GM20431 (cell line): Measurements from ENCODE around the gene ARMC2.

Experiments
- in situ Hi-C: fragments of 300-500 bp; cut with MseI, MboI; formaldehyde crosslinking; loops from one replicate; pipeline ENCODE4 v1.15.0; 2020; ENCODE audit warnings: low sequenced_read_pairs; ENCODE audit not compliant: unreplicated experiment

Gene ARMC2

GRCh38 chr6:108825326-108825725 is 22.9 kb upstream of the ARMC2 start:
- in situ Hi-C loops, result no loop called here

- in situ Hi-C loops, result no loop called here
These were observed 17.1 kb upstream of the ARMC2 start for GRCh38 chr6:108831104-108831503.

GRCh38 chr6:108832738-108833137 is 15.5 kb upstream of the ARMC2 start:
- in situ Hi-C loops, result no loop called here

- in situ Hi-C loops, result no loop called here
These were observed 12.9 kb upstream of the ARMC2 start for GRCh38 chr6:108835218-108835850.

DNA sequence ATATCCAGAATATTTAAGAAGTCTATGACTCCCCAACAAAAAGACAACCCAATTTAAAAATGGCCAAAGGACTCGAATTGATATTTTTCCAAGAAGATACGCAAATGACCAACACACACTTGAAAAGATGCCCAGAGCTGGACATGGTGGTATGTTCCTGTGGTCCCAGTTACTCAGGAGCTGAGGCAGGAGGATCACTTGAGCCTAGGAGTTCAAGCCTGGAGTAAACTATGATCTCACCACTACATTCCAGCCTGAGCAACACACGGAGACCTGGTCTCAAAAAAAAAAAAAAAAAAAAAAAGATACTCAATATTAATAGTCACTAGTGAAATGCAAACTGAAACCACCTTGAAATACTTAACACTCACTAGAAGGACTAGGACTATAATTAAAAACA is 12.2 kb upstream of the ARMC2 start:
- in situ Hi-C loops, result no loop called here

GRCh38 chr6:108837236-108837971 is 10.8 kb upstream of the ARMC2 start:
- in situ Hi-C loops, result no loop called here

DNA sequence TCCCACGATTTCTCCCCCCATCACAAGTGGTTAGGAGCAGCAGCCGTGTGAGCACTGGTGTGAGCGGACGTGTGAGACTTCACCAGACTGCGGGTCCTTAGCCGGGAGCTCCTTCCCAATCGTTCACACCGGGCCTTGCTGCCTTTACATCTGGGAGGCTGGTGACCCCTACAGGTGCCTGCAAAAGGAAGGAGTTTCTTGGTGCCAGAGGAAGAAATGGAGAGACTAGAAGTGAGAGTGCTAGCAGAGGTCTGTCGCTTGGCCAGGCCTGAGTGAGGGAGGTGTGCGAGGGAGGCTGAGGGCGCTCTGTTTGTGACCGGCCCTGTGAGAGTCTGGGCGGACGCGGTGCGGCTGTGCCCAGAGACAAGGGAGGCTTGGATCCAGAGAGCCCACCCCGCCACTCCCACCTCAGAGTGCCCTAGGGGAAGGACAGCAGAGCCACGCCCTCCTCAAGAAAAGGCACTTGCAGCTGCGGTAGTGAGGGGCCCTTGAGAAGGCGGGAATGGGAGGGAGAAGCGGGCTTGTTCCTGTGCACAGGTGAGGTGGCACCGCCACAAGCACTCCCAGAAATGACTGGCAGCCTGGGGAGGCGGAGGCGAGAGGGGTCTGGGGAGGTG is 10.0 kb upstream of the ARMC2 start:
- in situ Hi-C loops, result no loop called here

DNA sequence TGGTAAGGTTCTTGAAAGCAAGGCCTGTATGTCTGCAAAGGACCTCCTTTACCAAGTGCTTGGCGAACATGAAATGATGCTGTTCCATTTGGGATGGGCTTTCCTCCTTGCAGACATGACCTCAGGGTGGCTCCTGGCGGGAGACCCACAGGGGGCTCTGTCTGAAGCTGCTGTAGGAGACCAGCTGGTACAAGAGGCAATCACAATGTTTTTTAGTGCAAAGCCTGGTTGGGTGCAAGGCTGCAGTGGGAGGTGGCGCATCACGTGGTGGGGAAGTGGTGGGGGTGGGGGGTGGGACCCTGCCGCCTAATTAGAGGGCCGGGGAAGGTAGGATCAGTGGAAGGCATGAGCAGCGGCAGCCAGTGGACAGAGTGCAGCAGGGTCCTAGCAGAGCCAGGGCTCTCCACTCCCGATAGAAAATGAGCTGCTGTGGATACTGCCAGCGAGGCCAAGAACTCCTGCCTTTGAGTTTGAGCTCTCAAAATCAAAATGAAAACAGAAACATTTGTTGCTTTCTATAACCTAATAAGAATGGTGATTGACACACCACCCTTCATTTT is 9.1 kb upstream of the ARMC2 start:
- in situ Hi-C loops, result no loop called here

DNA sequence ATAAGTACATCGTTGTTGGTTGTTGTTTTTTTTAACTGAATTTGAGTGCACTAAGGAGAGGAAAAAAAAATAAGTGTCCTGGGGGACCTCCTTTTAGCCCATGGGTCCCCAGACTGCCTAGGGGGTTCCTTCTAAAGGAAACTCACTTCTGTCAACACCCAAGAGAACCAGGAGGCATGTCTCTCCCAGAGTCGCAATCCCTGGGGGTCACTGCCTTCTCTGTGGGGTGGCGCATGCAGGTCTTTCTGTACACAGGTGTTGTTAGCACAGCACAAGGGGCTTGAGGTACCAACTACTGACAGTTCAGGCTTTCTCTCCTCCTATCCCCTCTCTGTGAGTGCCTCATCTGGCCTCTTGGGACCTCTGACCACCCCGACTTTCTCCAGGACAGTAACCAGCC is 7.3 kb upstream of the ARMC2 start:
- in situ Hi-C loops, result no loop called here

GRCh38 chr6:108841377-108841855 is 6.8 kb upstream of the ARMC2 start:
- in situ Hi-C loops, result no loop called here

- in situ Hi-C loops, result no loop called here
These were observed 4.1 kb upstream of the ARMC2 start for GRCh38 chr6:108844135-108844534.

DNA sequence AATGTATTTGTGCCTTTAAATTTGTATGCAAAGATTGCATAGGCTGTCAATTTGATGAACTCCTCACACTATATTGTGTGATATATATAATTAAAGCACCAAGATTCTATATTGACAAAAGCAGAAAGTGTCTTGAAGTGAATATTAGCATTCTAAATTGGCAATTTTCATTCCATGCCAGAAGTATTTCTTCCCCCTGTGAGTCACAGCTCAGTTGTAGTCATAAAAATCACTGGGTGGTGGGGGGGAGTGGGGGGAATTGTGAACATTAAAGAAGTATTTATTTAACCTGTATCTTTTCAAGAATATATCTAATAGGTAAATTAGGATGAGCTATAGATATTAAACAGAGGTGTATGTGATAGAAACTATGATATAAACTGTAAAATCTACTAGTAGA is 3.1 kb upstream of the ARMC2 start:
- in situ Hi-C loops, result no loop called here

DNA sequence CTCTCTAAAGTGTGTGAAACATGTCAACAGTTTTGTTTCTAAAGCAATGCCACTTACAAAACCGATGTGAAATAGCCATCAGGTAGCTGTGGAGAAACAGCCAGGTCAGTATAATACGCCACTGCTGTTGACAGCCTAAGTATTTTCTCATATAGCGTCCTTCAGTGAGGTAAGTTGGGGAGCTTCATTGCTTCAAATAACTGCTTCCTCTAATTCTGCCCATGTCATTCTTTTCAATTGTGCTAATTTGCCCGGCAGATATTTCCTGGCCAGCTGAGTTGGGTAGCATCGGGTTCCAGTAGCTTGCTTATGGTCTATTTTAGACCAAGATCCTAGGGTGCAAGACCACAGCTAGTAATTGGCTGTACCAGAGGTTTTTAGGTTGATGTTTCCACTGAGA is 2.1 kb upstream of the ARMC2 start:
- in situ Hi-C loops, result no loop called here

DNA sequence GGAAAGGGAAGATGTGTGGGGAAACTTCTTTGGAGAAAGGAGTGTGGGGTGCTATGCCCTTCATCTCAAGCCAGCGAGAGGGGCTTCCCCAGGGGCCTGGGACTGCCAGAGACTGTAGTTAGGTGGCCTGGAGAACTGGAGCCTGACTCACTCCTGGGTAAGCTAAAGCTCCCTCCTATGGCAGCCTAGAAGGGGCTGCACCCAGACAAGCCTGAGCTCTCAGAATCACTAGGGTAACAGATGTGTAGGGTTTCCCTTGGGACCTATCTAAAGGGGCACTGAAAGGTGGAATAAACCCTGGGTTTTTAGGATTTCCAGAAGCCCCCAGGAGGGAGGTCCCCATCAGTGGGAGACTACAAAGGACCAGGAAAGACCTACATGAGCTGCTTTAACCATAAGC is 1.6 kb upstream of the ARMC2 start:
- in situ Hi-C loops, result no loop called here

DNA sequence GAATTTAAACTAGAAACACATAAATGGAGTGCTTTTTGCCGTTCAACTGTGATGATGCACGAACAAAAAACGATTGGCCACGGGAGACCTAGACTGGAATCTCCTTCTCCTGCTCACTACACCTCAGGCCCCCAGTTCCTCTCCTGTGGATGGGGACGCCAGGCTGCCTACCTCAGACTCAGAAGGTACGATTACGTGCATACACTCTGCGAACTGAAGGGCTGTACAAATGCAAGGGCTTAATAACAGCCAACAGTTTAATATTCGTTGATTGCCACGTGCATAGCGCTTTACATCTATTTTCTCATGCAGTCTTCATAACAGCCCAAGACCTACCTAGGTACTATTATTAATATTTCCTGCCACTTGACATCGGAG is 495 bp upstream of the ARMC2 start:
- in situ Hi-C loops, result no loop called here

- in situ Hi-C loops, result no loop called here
These were observed 2.6 kb downstream of the ARMC2 start for GRCh38 chr6:108850669-108851465.

GRCh38 chr6:108851756-108852155 is 3.5 kb downstream of the ARMC2 start:
- in situ Hi-C loops, result no loop called here

DNA sequence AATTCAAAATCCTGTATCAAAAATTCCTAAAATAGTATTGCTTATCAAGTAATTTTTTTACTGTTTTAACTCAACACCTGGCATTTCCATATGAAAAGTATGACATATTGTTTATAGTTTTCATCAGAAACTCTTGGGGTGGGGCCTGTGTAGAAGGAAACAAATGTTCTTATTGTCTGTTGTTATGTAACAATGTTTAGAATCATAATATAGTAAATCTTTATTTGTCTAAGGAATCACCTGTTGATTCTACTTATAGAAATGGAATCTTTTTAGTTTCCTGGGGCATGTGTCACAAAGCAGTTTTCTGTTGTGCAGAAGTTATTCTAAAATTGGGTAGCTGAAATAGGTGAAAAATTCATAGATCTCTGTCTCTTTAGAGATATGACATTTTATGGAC is 4.9 kb downstream of the ARMC2 start:
- in situ Hi-C loops, result no loop called here

DNA sequence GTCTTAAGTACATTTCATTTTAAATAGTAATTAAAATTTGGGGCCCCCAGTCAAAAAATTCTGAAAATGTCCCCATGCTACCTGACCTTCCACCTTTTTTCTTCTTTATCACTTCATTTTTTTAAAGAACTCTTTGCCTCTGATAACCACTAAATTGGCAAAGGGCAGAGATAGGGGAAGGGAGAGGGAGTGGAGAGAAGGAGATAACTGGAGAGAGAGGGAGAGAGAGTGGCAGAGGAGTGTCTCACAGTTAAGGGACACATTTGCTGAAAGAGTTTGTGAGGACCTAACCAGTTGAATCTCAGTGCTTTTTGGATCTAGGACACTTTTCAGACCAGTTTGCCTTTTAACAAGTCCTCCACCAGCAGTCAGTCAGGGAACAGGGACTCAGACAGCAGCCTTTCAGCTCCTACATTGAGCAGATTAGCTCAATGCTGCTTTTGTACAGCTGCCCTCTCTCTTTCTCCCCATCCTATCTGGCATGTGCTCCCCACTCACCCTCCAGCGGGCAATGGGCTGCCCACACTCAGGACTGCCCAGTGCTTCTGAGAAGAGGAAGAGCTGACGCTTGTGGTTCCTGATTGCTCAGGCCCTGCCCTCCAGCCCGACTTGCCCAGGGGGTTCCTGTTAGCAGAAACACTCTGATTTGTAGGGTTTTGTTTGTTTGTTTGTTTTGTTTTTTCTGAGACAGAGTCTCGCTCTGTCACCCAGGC is 14.4 kb downstream of the ARMC2 start:
- in situ Hi-C loops, result no loop called here
